GM10248 (cell line): ENCODE data around the gene CIAO2A.

Experiments
- CTCF ChIA-PET: fragments of 300-600 bp; sonication (Branson Sonifier 250); formaldehyde crosslinking; extraction: SDS; loops from one replicate; lab custom pipeline; 2021; ENCODE audit warnings: antibody characterized with exemption; lab: Yijun Ruan, JAX
- POLR2A ChIA-PET: fragments of 350-650 bp; sonication (Branson Sonifier 250); formaldehyde crosslinking; extraction: SDS; loops from one replicate; lab custom pipeline; 2020; ENCODE audit warnings: antibody characterized with exemption; lab: Yijun Ruan, JAX
- DNase-seq: peaks from one replicate; pipeline ENCODE4 v3.0.0; 2012; ENCODE audit errors: extremely low spot score
- TF ChIP-seq, protein P1 (sequence below): IDR thresholded peaks from 2 replicates; pipeline ENCODE4 v1.5.1; 2012; ENCODE audit warnings: mild to moderate bottlenecking, low read depth; ENCODE audit errors: extremely low read depth, missing control alignments, control extremely low read depth

The CIAO2A gene

GRCh38 chr15:64045774-64046420 is 47.7 kb downstream of the CIAO2A start:
- POLR2A ChIA-PET = interaction anchor here (0.5 kb wide), 1 partner anchor 303 kb away, joined by 5 read pairs; no protein-coding TSS in a partner anchor
- TF ChIP-seq, protein P1, sequence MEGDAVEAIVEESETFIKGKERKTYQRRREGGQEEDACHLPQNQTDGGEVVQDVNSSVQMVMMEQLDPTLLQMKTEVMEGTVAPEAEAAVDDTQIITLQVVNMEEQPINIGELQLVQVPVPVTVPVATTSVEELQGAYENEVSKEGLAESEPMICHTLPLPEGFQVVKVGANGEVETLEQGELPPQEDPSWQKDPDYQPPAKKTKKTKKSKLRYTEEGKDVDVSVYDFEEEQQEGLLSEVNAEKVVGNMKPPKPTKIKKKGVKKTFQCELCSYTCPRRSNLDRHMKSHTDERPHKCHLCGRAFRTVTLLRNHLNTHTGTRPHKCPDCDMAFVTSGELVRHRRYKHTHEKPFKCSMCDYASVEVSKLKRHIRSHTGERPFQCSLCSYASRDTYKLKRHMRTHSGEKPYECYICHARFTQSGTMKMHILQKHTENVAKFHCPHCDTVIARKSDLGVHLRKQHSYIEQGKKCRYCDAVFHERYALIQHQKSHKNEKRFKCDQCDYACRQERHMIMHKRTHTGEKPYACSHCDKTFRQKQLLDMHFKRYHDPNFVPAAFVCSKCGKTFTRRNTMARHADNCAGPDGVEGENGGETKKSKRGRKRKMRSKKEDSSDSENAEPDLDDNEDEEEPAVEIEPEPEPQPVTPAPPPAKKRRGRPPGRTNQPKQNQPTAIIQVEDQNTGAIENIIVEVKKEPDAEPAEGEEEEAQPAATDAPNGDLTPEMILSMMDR = no peak
- DNase-seq = no peak
- CTCF ChIA-PET = interaction anchor here (0.6 to 8.9 kb wide), 61 partner anchors 9 to 515 kb away, joined by 3 to 68 read pairs (median 5); partner anchors contain the start of gene CIAO2A

- TF ChIP-seq, protein P1 = no peak
- ChIA-PET CTCF (interaction anchor here (0.6 to 8.9 kb wide), 34 partner anchors 8 to 997 kb away, joined by 3 to 68 read pairs (median 6); no protein-coding TSS in a partner anchor), POLR2A (interaction anchor here (0.5 to 1.0 kb wide), 2 partner anchors 49 to 144 kb away, joined by 3 read pairs; partner anchors contain the start of gene CIAO2A)
- no peak for DNase-seq
Measured at GRCh38 chr15:64045101-64045435, 48.6 kb downstream of the CIAO2A start.

GRCh38 chr15:64044300-64045100 is 49.1 kb downstream of the CIAO2A start:
- TF ChIP-seq, protein P1 = peak; percentile 1
- ChIA-PET POLR2A (interaction anchor here (0.5 to 1.0 kb wide), 2 partner anchors 49 to 144 kb away, joined by 3 read pairs; partner anchors contain the start of gene CIAO2A), CTCF (interaction anchor here (0.8 to 8.9 kb wide), 27 partner anchors 8 to 997 kb away, joined by 3 to 68 read pairs (median 10); no protein-coding TSS in a partner anchor)
- peak; percentile 76 for DNase-seq

- no peak for DNase-seq
- CTCF ChIA-PET = interaction anchor here (0.9 to 3.8 kb wide), 6 partner anchors 9 to 286 kb away, joined by 3 to 19 read pairs (median 7); no protein-coding TSS in a partner anchor
- TF ChIP-seq, protein P1 = no peak
- POLR2A ChIA-PET = no interaction called here
Measured at GRCh38 chr15:64038878-64039610, 54.6 kb downstream of the CIAO2A start.

DNA sequence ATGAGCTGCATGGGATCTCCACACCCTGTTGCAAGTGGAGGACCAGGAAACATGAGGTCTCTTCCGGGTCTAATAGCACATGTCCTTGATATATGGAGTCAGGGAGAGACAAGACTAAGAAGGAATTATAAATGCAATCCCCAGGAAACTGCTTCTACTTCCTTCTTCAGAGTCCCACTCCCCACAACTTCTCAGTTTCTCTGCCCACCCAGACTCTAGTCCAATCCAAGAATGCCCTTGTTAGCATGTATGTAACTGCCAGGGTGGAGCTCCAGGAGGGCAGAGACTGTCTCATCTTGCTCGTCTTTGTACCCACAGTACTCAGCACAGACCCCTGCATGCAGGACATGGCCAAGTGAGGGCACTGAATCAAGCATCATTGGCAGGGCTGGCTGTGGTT is 55.7 kb downstream of the CIAO2A start:
- ChIA-PET CTCF (interaction anchor here (1.3 to 3.8 kb wide), 3 partner anchors 8 to 92 kb away, joined by 3 to 23 read pairs (median 19); partner anchors contain the start of gene DAPK2), POLR2A (no interaction called here)
- DNase-seq = no peak
- TF ChIP-seq, protein P1 = no peak

DNA sequence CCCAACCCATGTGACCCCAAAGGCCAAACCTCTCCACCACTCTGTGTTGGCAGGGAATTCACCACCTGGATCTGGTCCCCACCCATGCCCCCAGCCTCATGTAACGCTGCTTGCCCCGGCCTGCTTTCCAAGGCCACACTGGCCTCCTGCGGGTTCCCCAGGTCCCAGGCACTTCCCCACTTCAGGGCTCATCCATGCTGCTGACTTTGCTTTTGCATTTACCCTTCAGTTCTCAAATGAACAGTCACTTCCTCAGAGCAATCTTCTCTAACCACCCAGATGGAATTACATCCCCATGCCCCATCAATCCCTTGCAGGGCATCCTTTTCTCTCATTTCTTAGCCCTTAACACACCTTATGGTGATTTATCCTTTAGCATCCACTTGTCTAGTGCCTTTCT is 56.5 kb downstream of the CIAO2A start:
- no peak for DNase-seq
- POLR2A ChIA-PET = no interaction called here
- CTCF ChIA-PET = interaction anchor here (1.2 to 3.4 kb wide), 3 partner anchors 8 to 92 kb away, joined by 3 to 23 read pairs (median 4); partner anchors contain the start of gene DAPK2
- TF ChIP-seq, protein P1 = no peak
